NK-92 (cell line): Measurements from ENCODE around the gene OR2K2.
"Not testable (repeated sequence)": the region's sequence is repeated elsewhere in the genome, so short reads cannot be mapped to it uniquely, and the experiment has no call there.

Experiments used
- DNase-seq: peaks from one replicate; lab custom pipeline; 2025; ENCODE audit not compliant: unreplicated experiment; lab: John Stamatoyannopoulos, UW

OR2K2 gene

GRCh38 chr9:111330124-111330523 is at the start of gene OR2K2:
Gene OR2K2, minus strand, starts transcription at chr9:111330224. Its CDS starts 1,791 bp downstream, at chr9:111328433.
- DNase-seq: no peak

- DNase-seq: no peak
Measured at GRCh38 chr9:111375817-111376564, 46.0 kb upstream of the OR2K2 start.

GRCh38 chr9:111375062-111375461 is 45.0 kb upstream of the OR2K2 start:
- no peak for DNase-seq

GRCh38 chr9:111372297-111372696 is 42.3 kb upstream of the OR2K2 start:
- DNase-seq: no peak

- no peak for DNase-seq
Measured at GRCh38 chr9:111366978-111367377, 37.0 kb upstream of the OR2K2 start.

- DNase-seq: no peak
Measured at GRCh38 chr9:111362526-111362925, 32.5 kb upstream of the OR2K2 start.

- no peak for DNase-seq
Measured at GRCh38 chr9:111360881-111361280, 30.9 kb upstream of the OR2K2 start.

GRCh38 chr9:111356481-111357244 is 26.6 kb upstream of the OR2K2 start:
- no peak for DNase-seq

- DNase-seq: no peak
Measured at GRCh38 chr9:111352545-111352944, 22.5 kb upstream of the OR2K2 start.

- DNase-seq: no peak
Measured at GRCh38 chr9:111350556-111350955, 20.5 kb upstream of the OR2K2 start.

GRCh38 chr9:111349766-111350165 is 19.7 kb upstream of the OR2K2 start:
- no peak for DNase-seq

GRCh38 chr9:111348821-111349271 is 18.8 kb upstream of the OR2K2 start:
- no peak for DNase-seq

- not testable (repeated sequence) for DNase-seq
Measured at GRCh38 chr9:111334318-111334863, 4.4 kb upstream of the OR2K2 start.

- DNase-seq: no peak
Measured at GRCh38 chr9:111320631-111321030, 9.4 kb downstream of the OR2K2 start.

GRCh38 chr9:111316796-111317195 is 13.2 kb downstream of the OR2K2 start:
- no peak for DNase-seq

GRCh38 chr9:111305914-111306313 is 24.1 kb downstream of the OR2K2 start:
- DNase-seq: no peak

- not testable (repeated sequence) for DNase-seq
Measured at GRCh38 chr9:111304000-111304399, 26.0 kb downstream of the OR2K2 start.

- DNase-seq: no peak
Measured at GRCh38 chr9:111301195-111301594, 28.8 kb downstream of the OR2K2 start.

- no peak for DNase-seq
Measured at GRCh38 chr9:111300140-111300735, 29.8 kb downstream of the OR2K2 start.

- not testable (repeated sequence) for DNase-seq
Measured at GRCh38 chr9:111299599-111299966, 30.4 kb downstream of the OR2K2 start.

- no peak for DNase-seq
Measured at GRCh38 chr9:111298731-111299598, 31.1 kb downstream of the OR2K2 start.
